ENCODE measurements around the gene IGSF3.

Gene IGSF3
- total RNA-seq = 0.48 to 0.63 reads per million in 2 donors

DNA sequence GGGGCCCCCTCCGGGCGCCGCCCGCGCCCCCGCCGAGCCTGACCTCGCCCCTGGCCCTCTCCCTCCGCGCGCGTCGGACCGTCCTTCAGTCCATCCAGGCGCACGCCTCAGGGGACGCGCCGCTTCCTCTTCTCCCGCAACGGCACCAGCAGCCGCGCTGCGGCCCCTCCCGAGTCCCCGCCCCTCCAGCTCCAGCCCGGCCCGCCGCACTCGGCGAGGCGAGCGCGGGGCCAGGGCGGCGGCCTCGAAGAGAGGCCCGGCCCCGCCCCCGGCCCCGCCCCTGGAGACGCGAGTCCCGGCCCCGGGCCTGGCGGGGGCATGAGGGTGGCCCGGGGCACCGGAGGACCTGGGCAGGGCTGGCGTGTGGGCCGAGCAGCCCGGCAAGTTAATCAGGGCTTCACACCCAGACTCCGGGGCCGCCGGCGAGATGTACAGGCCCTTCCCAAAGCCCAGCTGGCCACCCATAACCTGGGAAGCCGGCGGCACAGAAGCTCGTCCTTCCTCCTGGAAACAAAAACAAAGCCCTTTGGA lies at the start of gene IGSF3:
Gene IGSF3, minus strand, starts transcription at position 159 of the 531 bp plus-strand sequence. CDS start 1,407 bp downstream, outside the sequence.
- peak; percentile 29 for DNase-seq

DNA sequence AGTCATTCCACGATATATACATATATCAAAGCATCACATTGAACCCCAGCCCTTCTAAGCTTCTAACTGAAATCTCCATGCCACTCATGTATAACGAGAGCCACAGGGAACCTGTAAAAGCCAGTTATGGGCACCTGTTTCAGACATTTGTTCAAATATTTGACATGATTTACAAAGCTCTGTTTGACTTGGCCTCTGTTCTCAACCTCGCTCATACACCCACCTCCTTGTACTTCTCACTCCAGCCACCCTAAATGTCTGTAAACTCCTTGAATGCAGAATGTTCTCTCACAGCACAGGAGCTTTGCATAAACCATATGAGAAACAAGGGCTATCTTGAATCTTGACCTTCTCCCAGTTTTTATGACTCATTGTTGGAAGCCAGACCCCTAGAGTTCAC lies 49.8 kb upstream of the IGSF3 start:
- no peak for DNase-seq

DNA sequence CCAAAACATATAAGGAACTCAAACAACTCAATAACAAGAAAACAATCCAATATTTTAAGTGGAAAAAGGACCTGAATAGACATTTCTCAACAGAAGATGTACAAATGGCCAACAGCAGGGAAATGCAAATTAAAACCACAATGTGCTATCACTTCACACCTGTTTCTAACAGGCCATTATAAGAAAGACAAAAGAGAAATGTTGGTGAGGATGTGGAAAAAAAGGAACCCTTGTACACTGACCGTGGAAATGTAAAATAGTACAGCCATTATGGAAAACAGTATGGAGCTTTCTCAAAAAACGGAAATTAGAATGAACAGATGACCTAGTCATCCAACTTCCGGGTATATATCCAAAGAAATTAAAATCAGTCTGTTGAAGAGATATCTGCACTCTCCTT lies 48.9 kb upstream of the IGSF3 start:
- no peak for DNase-seq

- DNase-seq = no peak
These were observed 45.9 kb upstream of the IGSF3 start for GRCh38 chr1:116713474-116713873.

DNA sequence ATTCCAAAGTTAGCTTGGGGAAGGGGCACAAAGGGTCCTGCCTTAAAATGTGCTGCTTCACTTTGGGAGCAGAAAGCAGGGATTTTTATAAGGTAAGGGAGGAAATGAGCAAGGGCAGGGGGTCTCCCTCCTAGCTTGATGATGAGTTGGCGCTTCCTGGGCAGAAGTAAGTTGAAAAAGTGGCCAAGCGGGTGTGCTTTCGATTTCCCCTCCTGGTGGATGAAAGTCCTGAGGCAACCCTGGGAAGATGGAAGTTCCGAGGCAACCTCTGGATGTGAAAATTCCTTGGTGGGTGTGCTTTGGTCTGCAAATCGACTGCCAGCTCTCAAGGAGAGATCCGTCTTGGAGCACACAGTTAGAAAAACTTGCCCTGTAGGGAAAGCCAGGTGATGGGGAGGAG lies 45.0 kb upstream of the IGSF3 start:
- no peak for DNase-seq

DNA sequence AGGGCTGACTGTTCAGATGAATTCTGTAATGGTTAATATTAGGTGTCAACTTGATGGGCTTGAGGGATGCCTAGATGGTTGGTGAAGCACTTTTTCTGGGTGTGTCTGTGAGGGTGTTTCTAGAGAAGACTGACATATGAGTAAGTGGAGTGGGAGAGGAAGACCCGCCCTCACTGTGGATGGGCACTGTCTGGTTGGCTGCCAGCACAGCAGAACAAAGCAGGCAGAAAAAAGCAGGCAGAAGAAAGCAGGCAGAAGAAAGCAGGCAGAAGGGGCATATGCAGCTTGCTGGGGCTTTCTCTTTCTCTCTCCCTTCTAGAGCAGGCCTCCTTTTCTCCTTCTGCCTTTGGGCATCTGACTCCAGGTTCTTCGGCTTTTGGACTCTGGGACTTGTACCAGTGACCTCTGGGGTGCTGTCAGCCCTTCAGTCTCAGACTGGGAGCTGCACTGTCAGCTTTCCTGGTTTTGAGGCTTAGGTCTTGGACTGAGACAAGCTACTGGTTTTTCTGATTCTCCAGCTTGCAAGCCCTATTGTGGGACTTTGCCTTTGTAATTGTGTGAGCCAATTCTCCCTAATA lies 43.8 kb upstream of the IGSF3 start:
- no peak for DNase-seq

GRCh38 chr1:116710420-116711262 lies 43.1 kb upstream of the IGSF3 start:
- DNase-seq = no peak

DNA sequence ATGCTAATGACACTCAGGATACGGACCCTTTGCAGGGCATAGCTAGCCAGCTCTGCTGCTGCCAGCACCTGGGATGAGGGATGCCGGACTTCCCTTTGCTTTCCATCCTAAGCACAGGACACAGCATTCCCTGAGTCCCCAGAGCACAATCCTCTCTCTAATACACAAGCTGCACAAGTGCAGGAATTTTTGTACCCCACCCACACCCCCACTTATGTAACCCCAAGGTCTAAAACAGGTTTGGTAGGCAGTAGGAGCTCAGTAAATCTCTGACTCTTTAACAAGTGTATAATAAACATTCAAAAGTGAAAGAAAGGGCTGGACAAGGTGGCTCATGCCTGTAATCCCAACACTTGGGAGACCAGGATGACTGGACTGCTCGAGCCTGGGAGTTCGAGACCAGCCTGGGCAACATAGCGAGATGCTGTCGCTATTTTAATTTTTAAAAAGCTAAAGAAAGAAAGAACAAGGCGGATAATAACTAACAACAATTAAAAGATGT lies 42.2 kb upstream of the IGSF3 start:
- no peak for DNase-seq

DNA sequence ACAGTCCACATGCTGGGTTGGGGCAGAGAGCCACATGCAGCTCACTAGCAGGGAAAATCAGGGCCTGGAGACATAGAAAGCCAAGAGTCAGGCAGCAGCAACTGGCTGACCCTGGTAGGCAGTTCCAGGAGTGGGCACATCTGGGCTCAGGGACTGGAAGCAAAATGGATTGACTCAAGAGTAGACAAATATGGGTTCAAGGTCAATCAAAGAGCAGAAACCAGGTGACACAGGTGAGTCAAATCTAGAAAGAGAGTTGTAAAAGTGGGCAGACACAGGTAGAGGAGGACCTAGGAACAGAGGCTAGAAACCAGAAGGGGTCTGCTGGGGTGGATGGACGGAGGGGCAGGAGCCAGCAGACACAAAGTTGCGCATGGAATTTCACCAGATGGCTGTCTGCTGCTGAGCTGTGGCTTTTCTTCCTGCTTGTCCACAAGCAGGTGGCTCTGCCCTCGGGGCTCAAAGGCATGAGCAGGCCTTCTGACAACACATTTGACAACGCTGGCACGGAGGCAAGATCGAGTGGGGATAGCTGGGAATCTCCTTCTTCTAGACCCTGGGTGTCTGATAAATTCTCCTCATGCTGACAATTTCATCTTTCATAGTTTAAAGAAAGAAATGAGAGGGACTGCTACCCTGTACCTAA lies 40.8 kb upstream of the IGSF3 start:
- DNase-seq = no peak

- DNase-seq = no peak
These were observed 39.3 kb upstream of the IGSF3 start for GRCh38 chr1:116706841-116707240.

DNA sequence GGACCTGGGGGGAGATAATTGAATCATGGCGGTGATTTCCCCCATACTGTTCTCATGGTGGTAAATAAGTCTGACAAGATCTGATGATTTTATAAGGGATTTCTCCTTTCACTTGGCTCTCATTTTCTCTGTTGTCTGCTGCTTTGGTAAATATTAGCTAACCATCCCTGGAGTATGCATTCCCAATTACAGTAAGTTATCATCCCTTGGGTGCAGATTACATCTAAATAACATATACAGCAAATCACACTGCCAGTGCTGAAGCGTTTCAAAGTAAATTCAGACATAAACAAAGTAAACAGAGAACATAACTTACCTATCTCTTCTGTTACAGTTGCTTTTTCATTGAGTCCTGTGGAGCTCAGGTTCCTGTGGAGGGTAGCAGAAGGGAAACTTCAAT lies 38.6 kb upstream of the IGSF3 start:
- no peak for DNase-seq

DNA sequence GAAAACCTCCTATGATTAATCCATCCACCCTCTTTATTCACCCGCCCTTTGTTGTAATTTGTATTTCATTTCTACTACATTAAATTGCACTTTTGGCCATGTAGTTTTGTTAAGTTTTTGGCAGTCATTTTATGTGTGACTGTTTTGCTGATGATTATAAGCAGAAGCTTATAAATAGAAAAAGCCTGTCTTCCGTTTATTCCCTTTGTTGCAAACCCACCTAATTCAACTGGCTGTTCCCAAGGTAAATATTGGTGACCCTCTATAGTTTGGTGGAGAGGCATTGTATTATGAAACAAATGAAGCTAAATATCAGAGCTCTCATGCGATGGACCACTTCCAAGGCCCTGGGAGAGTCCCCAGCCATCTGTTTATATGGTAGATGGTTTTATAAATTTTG lies 36.7 kb upstream of the IGSF3 start:
- DNase-seq = no peak

DNA sequence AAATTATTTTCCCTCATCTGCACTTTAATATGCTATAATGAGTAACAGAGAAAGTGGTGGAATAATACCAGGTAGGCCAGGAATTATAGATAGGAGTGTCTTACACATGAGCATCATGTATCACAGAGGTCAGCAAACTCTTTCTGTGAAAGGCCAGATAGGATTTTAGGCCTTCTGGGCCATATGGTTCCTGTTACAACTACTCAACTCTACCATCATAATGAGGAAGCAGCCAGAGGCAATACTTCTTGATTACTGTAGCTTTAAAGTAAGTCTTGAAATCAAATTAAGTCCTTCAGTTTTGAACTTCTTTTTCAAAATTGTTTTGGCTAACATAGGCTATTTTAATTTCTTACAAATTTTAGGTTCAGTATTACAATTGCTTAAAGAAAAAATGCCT lies 32.1 kb upstream of the IGSF3 start:
- DNase-seq = no peak

DNA sequence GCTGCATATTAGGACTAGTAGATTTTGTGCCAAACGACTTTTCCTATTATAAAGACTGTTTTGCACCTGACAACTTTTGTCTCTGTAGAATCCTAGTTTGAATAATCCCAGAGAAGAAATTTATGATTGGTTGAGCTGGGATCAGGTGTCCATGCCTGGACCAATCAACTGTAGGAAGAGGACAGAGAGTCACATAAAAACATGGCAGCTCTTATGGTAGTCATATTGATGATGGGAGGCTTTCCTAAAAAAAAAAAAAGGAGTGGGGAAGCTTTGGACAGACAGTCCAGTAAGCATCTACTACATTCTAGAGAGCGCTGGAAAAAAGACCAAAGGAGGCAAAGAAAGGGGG lies 30.7 kb upstream of the IGSF3 start:
- no peak for DNase-seq

DNA sequence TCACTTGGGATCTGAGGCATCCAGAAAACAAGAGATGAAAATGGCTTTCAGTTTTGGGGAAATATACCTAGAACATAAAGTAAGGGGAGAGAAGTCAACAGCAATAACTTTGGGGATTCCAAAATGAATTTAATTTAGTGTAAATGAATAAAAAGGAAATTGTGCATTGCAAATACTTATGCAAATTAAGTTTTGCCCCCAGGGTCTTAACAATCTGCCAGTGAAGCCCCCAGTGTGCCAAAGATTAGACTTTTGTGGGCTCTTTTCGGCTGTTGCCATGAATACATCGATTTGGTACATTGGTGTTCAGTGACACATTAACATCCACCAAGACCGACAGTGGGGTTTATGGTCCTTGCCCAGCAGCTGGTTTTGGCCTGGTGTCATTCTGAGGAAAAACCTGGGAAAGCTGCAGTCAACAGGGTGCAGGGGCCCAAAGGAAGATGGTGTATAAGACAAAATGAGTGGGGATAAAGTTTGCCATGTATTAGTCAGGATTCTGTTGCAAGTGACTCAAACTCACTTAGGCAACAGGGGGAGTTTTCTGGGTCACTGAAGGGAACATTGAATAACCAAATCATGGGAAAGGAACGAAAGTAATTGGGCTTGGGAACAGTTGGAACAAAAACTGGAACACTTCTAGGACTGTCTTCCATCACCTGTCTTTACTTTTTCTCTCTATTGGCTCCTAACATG lies 30.2 kb upstream of the IGSF3 start:
- no peak for DNase-seq

DNA sequence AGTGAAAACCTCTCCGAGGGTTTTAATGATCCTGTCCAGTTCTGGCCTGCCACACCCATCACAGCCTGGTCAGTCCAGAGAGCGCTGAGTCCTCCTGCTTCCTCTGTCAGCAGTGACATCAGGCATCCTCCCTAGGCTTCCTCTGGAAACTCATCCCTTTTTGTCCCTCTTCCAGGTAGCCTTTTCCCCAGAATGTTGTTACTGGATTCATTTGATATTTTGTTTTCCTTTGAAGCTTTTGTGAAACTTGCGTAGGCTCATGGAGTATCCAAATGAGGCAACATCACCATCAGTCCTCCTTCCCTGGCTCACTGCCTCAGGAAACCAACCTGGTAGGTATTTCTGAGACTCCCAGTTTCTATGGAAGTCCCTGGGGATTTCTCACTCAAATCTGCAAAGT lies 27.0 kb upstream of the IGSF3 start:
- DNase-seq = no peak

- DNase-seq = no peak
These were observed 26.4 kb upstream of the IGSF3 start for GRCh38 chr1:116693759-116694480.

DNA sequence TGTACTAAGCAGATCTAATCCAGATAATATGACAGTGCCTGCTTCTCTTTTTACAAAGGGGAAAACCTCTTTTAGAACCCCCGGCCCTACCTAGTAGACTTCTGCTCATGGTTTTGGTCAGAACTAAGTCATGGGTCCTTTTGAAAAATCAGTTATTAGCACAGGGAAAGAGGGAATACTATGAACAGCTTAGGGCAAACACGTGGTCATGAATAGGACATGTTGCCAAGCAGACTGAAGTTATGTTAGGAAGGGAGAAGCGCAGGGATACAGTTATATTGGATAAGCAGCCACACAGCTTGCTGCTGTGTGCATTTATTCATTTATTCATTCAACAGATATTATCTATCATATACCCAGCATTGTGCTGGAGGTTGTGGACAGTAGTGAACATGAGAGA lies 25.3 kb upstream of the IGSF3 start:
- no peak for DNase-seq

GRCh38 chr1:116690849-116691406 lies 23.4 kb upstream of the IGSF3 start:
- DNase-seq = no peak

GRCh38 chr1:116690396-116690848 lies 22.9 kb upstream of the IGSF3 start:
- DNase-seq = no peak

- no peak for DNase-seq
These were observed 19.3 kb upstream of the IGSF3 start for GRCh38 chr1:116686723-116687352.
